ENCODE measurements around the gene LDOC1. TPM values are rescaled to one million over a fixed set of nuclear protein-coding genes. Genes with fewer than 3 reads are reported as not detected.
A peak's percentile ranks its signal among the peaks of the same experiment; 100 is the strongest.

The LDOC1 gene
- total RNA-seq (2016; rRNA removed; fragmentation: Illumina TruSeq; extraction: Trizol) (not detected in 2 replicates), polyA plus RNA-seq (2011; rRNA removed) (not detected in 2 replicates), polyA minus RNA-seq (2011; rRNA and poly(A)+ RNA removed; ENCODE audit: low replicate concordance) (9.6 TPM in 1 of 2 replicates, not detected in the other), Bru-seq, nascent RNA (not detected), BruChase-seq, experiment 1, labeled RNA remaining after a 6-hour chase (percentile 23 among the genes with signal in this experiment), BruChase-seq, experiment 2, labeled RNA remaining after a 2-hour chase (not detected)
- not detected in 2 replicates for total RNA-seq (2016; cell fraction: cytosol; rRNA removed; fragmentation: Illumina TruSeq; extraction: Trizol; ENCODE audit: low read depth)
- total RNA-seq (2016; cell fraction: insoluble cytoplasmic fraction; rRNA removed; fragmentation: Illumina TruSeq; extraction: Trizol), result not detected in 2 replicates
- not detected in 2 replicates for total RNA-seq (2016; cell fraction: membrane; rRNA removed; fragmentation: Illumina TruSeq; extraction: Trizol)
- not detected in 2 replicates for total RNA-seq (2016; cell fraction: nucleus; rRNA removed; fragmentation: Illumina TruSeq; extraction: Trizol)
- polyA plus RNA-seq (2011; cell fraction: cytosol; rRNA removed), result not detected in 2 replicates
- polyA plus RNA-seq (2011; cell fraction: nucleus; rRNA removed), result not detected in 2 replicates
- polyA plus RNA-seq (2012), result not detected in 2 replicates
- polyA plus RNA-seq (2016; cell fraction: cytosol; fragmentation: Illumina TruSeq; extraction: Trizol; ENCODE audit: low read depth), result not detected in 2 replicates
- polyA plus RNA-seq (2016; cell fraction: insoluble cytoplasmic fraction; fragmentation: Illumina TruSeq; extraction: Trizol; ENCODE audit: low read depth), result not detected in 2 replicates
- polyA plus RNA-seq (2016; cell fraction: membrane; fragmentation: Illumina TruSeq; extraction: Trizol; ENCODE audit: low read depth), result not detected in 2 replicates
- polyA plus RNA-seq (2016; cell fraction: nucleus; fragmentation: Illumina TruSeq; extraction: Trizol; ENCODE audit: insufficient read depth, low read depth), result not detected in 2 replicates
- not detected in 2 replicates for polyA minus RNA-seq (2011; cell fraction: cytosol; rRNA and poly(A)+ RNA removed)
- polyA minus RNA-seq (2011; cell fraction: nucleus; rRNA and poly(A)+ RNA removed), result not detected in 2 replicates
- long read RNA-seq, experiment 1, result 0 reads
- long read RNA-seq, experiment 2, result 0 reads

DNA sequence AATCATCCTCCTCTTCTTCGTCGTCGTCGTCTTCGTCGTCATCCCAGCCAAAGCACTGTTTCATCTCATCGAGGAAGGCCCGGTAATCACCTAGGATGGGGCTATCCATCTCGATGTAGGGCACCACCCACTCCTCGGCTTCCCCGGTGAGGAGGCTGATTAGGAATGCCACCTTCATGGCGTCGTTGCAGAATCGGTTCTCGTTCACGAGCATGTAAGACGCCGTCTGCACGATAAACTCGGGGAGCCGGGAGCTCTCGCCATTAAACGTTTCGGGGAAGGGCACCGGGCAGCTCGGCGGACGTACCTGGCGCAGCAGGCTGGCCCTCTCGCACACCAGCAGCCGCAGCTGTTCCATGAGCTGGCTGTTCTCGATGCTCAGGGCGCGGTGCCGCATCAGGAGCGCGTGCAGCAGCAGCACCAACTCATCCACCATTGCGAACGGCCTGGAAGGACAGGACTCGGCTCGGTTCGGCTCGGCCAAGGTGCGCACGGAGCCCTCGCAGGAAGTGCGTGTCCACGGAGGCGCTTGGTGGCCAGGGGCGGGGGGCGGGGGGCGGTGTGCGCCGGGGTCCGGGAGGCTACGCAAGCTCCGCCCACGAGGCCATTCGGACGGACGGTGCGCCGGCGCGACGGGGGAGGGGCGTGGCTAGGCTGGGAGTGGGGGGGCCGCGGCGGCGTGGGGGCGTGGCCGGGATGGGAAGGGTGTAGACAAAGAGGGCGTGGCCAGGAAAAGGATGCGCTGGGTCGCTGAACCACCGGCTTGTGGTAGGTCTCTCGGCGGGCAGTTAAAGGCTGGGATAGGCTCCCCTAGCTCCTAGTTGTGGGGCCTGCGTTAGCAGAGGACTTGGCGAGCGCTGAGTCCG is at the start of gene LDOC1:
LDOC1 (minus strand) TSS at position 544 of the 866 bp plus-strand sequence; CDS start at position 436, 108 bp downstream.
- Histone ChIP-seq H4K20me1 (ENCODE audit: insufficient read depth, low read length) (no peaks in the 10 kb centered on the region), H3K27ac (ENCODE audit: extremely low read length, insufficient read depth, low read length) (no peak within 1 kb of the TSS), H3K4me3 (replicated peaks in 1 of 3; ENCODE audit: insufficient read depth in 1 of 3, low read depth in 2 of 3, low read length in 3 of 3) (no peak within 1 kb of the TSS), H3K27me3 (ENCODE audit: control insufficient read depth in 1 of 2, insufficient read depth in 2 of 2, low read length in 2 of 2) (no peaks in the 10 kb centered on the region), H2AFZ (ENCODE audit: low read length) (no peak within 1 kb of the TSS), H3K36me3 (replicated peaks in 1 of 2; ENCODE audit: control insufficient read depth in 1 of 2, insufficient read depth in 2 of 2, low read length in 2 of 2) (no peaks in the 10 kb centered on the region), H3K4me2 (ENCODE audit: low read depth, low read length) (no peak within 1 kb of the TSS), H3K4me1 (ENCODE audit: insufficient read depth, low read length) (no peaks in the 10 kb centered on the region), H3K9me3 (ENCODE audit: low read length) (no peaks in the 10 kb centered on the region), H3K9ac (ENCODE audit: insufficient read depth, low read depth, low read length) (no peak within 1 kb of the TSS), H3K79me2 (ENCODE audit: insufficient read depth, low read length) (no peaks in the 10 kb centered on the region)
- 59% methylated on average over 17 of the region's 83 CpGs for WGBS (ENCODE audit: low lambda C conversion rate)
- ChIA-PET POLR2A (no interaction called here), CTCF (ENCODE audit: low intra/inter-chr PET ratio, low total read pairs) (no interaction called here)
- BruUV-seq (replicated peaks), result no TSS peak
- intact Hi-C loops (cut with micrococcal nuclease; ENCODE audit: unreplicated experiment) (no loop called here), in situ Hi-C loops (cut with HindIII; ENCODE audit: extremely low pct_ligation_motif_present, low pct_unique_long_range_greater_than_20kb) (no loop called here)
- ATAC-seq (no peak), DNase-seq (ENCODE audit: low spot score) (no peak), FAIRE-seq (no peak)
- TF ChIP-seq, protein P1, sequence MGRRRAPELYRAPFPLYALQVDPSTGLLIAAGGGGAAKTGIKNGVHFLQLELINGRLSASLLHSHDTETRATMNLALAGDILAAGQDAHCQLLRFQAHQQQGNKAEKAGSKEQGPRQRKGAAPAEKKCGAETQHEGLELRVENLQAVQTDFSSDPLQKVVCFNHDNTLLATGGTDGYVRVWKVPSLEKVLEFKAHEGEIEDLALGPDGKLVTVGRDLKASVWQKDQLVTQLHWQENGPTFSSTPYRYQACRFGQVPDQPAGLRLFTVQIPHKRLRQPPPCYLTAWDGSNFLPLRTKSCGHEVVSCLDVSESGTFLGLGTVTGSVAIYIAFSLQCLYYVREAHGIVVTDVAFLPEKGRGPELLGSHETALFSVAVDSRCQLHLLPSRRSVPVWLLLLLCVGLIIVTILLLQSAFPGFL (CRISPR knock-in tag; IDR thresholded peaks at IDR 0.05), result no peak
- TF ChIP-seq SMC3 (IDR thresholded peaks at IDR 0.05; ENCODE audit: low read length), result no peak
- no peak for TF ChIP-seq ZNF792 (CRISPR knock-in tag; IDR thresholded peaks at IDR 0.05)
- TF ChIP-seq ZFP1 (CRISPR knock-in tag; IDR thresholded peaks at IDR 0.05), result no peak
- no peak for TF ChIP-seq SOX6 (IDR thresholded peaks at IDR 0.05)
- TF ChIP-seq SOX6 (CRISPR knock-in tag; IDR thresholded peaks at IDR 0.05), result no peak

All from HepG2 (cell line).